ENCODE data around the gene TPRX1.
"Not testable (repeated sequence)": the region's sequence is repeated elsewhere in the genome, so short reads cannot be mapped to it uniquely, and the experiment has no call there.

TPRX1 gene, protein sequence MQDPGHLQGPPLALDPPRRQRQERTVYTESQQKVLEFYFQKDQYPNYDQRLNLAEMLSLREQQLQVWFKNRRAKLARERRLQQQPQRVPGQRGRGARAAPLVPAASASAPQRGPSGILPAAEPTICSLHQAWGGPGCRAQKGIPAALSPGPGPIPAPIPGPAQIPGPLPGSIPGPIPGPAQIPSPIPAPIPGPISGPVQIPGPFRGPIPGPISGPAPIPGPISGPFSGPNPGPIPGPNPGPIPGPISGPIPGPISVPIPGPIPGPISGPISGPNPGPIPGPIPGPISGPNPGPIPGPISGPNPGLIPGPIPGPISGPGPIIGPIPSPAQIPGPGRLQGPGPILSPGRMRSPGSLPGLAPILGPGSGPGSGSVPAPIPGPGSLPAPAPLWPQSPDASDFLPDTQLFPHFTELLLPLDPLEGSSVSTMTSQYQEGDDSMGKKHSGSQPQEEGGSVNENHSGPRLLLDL

GRCh38 chr19:47804451-47804850 lies at the start of gene TPRX1:
TPRX1 (minus strand) TSS chr19:47804551; CDS start chr19:47804539, 12 bp downstream.
- not testable (repeated sequence) for DNase-seq

DNA sequence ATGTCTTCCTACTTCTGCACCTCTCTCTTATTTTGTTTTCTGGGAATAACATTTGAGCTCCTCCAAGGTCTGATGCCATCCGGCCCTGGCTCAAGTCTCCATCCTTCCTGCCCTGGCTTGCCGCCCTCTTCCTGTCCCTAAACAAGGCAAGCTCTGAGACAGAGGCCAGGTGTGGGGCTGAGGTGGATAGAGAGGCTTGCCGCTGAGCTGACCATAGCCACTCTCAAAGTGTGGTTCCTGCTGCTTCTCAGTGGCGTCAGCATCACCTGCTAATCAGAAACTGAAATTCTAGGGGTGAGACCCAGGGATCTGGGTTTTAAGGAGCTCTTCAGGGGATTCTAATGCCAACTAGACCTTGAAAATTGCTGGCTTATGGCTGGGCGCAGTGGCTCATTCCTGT lies 48.7 kb upstream of the TPRX1 start:
- no peak for DNase-seq

- DNase-seq, result peak; percentile 62
Observed at GRCh38 chr19:47848823-47849473, 44.6 kb upstream of the TPRX1 start.

DNA sequence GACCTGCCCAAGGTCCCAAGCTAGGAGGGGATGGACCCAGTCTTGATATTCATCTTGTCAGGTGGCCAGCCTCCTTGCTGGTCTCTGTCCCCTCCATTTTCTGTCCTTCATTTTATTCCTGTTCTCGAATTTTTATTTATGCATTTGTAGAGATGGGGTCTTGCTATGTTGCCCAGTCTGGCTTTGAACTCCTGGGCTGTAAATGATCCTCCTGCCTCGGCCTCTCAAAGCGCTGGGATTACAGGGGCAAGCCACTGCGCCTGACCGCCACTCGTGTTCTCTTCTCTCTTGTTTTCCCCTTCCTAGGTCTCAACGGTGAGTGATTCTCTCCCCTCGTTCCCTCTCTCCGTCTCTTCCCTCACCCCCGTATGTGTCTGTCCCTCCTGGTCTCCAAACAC lies 44.1 kb upstream of the TPRX1 start:
- no peak for DNase-seq

- DNase-seq, result no peak
Observed at GRCh38 chr19:47842941-47843340, 38.6 kb upstream of the TPRX1 start.

- DNase-seq, result peak; percentile 27
Observed at GRCh38 chr19:47839913-47840312, 35.6 kb upstream of the TPRX1 start.

DNA sequence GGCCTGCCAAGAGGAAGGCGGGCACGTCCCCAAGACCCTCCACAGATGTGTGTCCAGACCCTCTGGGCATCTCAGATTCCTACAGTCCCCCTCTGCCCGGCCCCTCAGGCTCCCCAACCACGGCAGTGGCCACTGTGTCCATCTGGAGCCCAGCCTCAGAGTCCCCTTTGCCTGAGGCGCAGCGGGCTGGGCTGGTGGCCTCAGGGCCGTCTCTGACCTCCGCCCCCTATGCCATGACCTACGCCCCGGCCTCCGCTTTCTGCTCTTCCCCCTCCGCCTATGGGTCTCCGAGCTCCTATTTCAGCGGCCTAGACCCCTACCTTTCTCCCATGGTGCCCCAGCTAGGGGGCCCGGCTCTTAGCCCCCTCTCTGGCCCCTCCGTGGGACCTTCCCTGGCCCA lies 35.1 kb upstream of the TPRX1 start:
- DNase-seq, result no peak

DNA sequence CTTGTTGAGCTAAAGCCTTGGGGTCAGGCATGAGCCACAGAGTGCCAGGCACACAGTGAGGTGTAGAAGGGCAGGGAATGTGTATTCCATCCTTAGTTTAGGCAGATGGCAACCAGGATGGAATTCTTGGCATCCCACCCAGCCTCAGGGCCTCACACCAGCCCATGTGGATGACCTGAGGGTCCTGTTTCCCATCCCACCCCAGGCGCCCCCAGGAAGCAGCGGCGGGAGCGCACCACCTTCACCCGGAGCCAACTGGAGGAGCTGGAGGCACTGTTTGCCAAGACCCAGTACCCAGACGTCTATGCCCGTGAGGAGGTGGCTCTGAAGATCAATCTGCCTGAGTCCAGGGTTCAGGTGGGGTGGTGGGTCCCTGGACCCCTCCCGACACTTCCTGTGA lies 31.7 kb upstream of the TPRX1 start:
- DNase-seq, result no peak

- no peak for DNase-seq
Observed at GRCh38 chr19:47832723-47833122, 28.4 kb upstream of the TPRX1 start.

- DNase-seq, result no peak
Observed at GRCh38 chr19:47826800-47827199, 22.4 kb upstream of the TPRX1 start.

GRCh38 chr19:47824396-47824795 lies 20.0 kb upstream of the TPRX1 start:
- no peak for DNase-seq

GRCh38 chr19:47821460-47822020 lies 17.2 kb upstream of the TPRX1 start, which contains the start of gene CRX:
CRX (plus strand) TSS chr19:47821937; CDS start chr19:47834444, 12,507 bp downstream.
- DNase-seq, result no peak

GRCh38 chr19:47820410-47820809 lies 16.1 kb upstream of the TPRX1 start:
- no peak for DNase-seq

- peak; percentile 81 for DNase-seq
Observed at GRCh38 chr19:47819858-47820257, 15.5 kb upstream of the TPRX1 start.

- DNase-seq, result not testable (repeated sequence)
Observed at GRCh38 chr19:47818221-47818620, 13.9 kb upstream of the TPRX1 start.

DNA sequence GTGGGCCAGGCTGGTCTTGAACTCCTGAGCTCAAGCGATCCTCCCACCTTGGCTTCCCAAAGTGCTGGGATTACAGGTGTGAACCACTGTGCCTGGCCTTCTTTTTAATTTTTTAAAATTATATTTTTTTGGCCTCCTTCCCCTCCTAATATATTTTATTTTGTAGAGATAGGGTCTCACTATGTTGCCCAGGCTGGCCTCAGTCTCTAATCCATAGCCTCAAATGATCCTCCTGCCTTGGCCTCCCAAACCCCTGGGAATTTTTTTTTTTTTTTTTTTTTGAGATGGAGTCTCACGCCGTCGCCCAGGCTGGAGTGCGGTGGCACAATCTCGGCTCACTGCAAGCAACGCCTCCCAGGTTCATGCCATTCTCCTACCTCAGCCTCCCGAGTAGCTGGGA lies 11.9 kb upstream of the TPRX1 start:
- not testable (repeated sequence) for DNase-seq

- no peak for DNase-seq
Observed at GRCh38 chr19:47813995-47814328, 9.6 kb upstream of the TPRX1 start.

GRCh38 chr19:47813304-47813994 lies 9.1 kb upstream of the TPRX1 start:
- DNase-seq, result peak; percentile 79

- DNase-seq, result no peak
Observed at GRCh38 chr19:47806435-47806834, 2.1 kb upstream of the TPRX1 start.

DNA sequence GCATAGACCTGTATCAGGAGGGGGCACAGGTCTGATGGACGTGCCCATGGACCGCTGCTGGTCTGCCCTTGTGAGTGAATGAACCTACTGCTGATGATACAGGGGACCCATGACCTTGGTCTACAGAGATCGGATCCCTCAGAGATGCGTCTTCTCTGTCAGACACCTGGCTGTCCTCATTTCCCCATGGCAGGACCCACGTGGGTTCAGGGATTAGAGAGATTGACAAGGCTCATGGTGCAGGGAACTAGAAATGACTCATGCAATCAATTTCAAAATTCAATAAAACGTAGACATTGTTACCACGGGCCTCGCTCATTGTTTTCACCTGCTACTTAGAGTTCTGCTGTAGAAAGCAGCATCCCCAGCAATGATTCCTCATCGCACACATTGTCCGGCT lies 962 bp upstream of the TPRX1 start:
- no peak for DNase-seq

DNA sequence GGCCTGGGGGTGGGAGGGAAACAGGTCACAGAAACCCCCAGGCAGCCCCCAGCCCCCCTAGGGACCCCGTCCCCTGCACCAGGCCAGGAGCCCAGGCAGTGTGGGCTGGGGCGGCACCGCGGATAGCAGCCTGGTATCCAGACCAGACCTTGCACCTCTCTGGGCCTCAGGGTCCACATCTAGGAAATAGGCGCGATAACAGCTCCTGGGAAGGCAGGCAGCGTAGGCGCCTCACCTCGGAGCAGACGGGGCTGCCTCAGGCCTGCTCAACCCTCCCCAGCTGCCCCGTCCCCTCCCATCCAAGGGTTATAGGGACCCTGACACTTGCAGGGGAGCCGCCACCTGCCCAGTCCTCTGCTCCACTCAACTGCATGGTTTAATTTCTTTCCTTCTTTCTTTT lies 680 bp downstream of the TPRX1 start:
- not testable (repeated sequence) for DNase-seq

GRCh38 chr19:47803148-47803547 lies 1.2 kb downstream of the TPRX1 start:
- not testable (repeated sequence) for DNase-seq

DNA sequence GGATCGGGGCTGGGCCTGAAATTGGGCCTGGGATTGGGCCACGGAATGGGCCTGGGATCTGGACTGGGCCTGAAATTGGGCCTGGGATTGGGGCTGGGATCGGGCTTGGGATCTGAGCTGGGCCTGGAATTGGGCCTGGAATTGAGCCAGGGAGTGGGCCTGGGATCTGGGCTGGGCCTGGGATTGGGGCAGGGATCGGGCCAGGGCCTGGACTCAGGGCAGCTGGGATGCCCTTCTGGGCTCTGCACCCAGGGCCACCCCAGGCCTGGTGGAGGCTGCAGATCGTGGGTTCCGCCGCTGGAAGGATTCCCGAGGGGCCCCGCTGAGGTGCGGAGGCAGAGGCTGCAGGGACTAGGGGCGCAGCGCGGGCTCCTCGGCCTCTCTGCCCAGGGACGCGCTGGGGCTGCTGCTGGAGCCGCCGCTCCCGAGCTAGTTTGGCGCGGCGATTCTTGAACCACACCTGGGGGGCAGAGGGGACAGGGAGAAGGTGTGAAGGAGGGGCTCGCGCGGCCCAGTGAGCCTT lies 1.8 kb downstream of the TPRX1 start:
- DNase-seq, result no peak
